Breast epithelium (tissue), 3 donors: ENCODE data around the gene RASAL3.

ENCODE experiments used
- CTCF ChIP-seq, 3 donors: fragments of 450-650 bp; IDR thresholded peaks; one replicate each; pipeline ENCODE4 v1.5.1; 2016 to 2017; ENCODE audit warnings: antibody characterized with exemption in 3 of 3, mild to moderate bottlenecking in 3 of 3, moderate library complexity in 3 of 3
- POLR2A ChIP-seq: fragments of 450-650 bp; IDR thresholded peaks from one replicate; pipeline ENCODE4 v1.6.1; 2016; ENCODE audit warnings: antibody characterized with exemption, mild to moderate bottlenecking, moderate library complexity

GRCh38 chr19:15429825-15430467 lies 34.4 kb downstream of the RASAL3 start:
- TF ChIP-seq CTCF (IDR thresholded peaks at IDR 0.05) (no peak), POLR2A (no peak)
